Testis (tissue), 2 donors: ENCODE results near the gene SIAH1.

Source experiments
- CTCF ChIP-seq, 3 experiments: fragments of 450-650 bp in 2 of 3; fragments of 200-600 bp in 1 of 3; sonication (generic) in 1 of 3; IDR thresholded peaks; one replicate each; pipeline ENCODE4 v1.5.1; 2016 to 2019; ENCODE audit warnings: antibody characterized with exemption in 3 of 3, mild to moderate bottlenecking in 2 of 3, moderate library complexity in 1 of 3
- POLR2A ChIP-seq: fragments of 450-650 bp; IDR thresholded peaks from one replicate; pipeline ENCODE4 v1.6.1; 2017; ENCODE audit warnings: antibody characterized with exemption, mild to moderate bottlenecking, moderate library complexity

- TF ChIP-seq POLR2A, result no peak
- no peak for TF ChIP-seq CTCF (IDR thresholded peaks at IDR 0.05)
Observed at GRCh38 chr16:48329138-48329537, 56.1 kb downstream of the SIAH1 start.
